ENCODE measurements around the gene NEDD4L.

NEDD4L gene

GRCh38 chr18:58227361-58227930, 183.4 kb downstream of the NEDD4L start:
- H3K27ac ChIP-seq = no peak overlapping the region
- no peak for TF ChIP-seq CTCF (conservative IDR thresholded peaks at IDR 0.05; ENCODE audit: low read depth)
- POLR2A ChIA-PET (ENCODE audit: low non-redundant PET) = no interaction called here
- CTCF ChIA-PET = no interaction called here
- no peak for DNase-seq (ENCODE audit: low spot score)

GRCh38 chr18:58228176-58228575, 184.2 kb downstream of the NEDD4L start:
- TF ChIP-seq CTCF (conservative IDR thresholded peaks at IDR 0.05; ENCODE audit: low read depth) = no peak
- ChIA-PET CTCF (no interaction called here), POLR2A (ENCODE audit: low non-redundant PET) (no interaction called here)
- no peak for DNase-seq (ENCODE audit: low spot score)
- no peak overlapping the region for H3K27ac ChIP-seq

GRCh38 chr18:58228762-58229161, 184.7 kb downstream of the NEDD4L start:
- H3K27ac ChIP-seq = no peak overlapping the region
- no peak for TF ChIP-seq CTCF (conservative IDR thresholded peaks at IDR 0.05; ENCODE audit: low read depth)
- DNase-seq (ENCODE audit: low spot score) = no peak
- POLR2A ChIA-PET (ENCODE audit: low non-redundant PET) = no interaction called here
- CTCF ChIA-PET = interaction anchor here (0.6 kb wide), 1 partner anchor 71 kb away, joined by 4 read pairs; no protein-coding TSS in a partner anchor

- CTCF ChIA-PET = interaction anchor here (0.6 kb wide), 1 partner anchor 70 kb away, joined by 4 read pairs; no protein-coding TSS in a partner anchor
- no peak for DNase-seq (ENCODE audit: low spot score)
- no peak for TF ChIP-seq CTCF (conservative IDR thresholded peaks at IDR 0.05; ENCODE audit: low read depth)
- POLR2A ChIA-PET (ENCODE audit: low non-redundant PET) = no interaction called here
- no peak overlapping the region for H3K27ac ChIP-seq
Measured at GRCh38 chr18:58229162-58229561, 185.1 kb downstream of the NEDD4L start.

- TF ChIP-seq CTCF (conservative IDR thresholded peaks at IDR 0.05; ENCODE audit: low read depth) = no peak
- POLR2A ChIA-PET (ENCODE audit: low non-redundant PET) = no interaction called here
- DNase-seq (ENCODE audit: low spot score) = no peak
- peak overlapping the region; percentile 40 for H3K27ac ChIP-seq
- CTCF ChIA-PET = no interaction called here
Measured at GRCh38 chr18:58230438-58231179, 186.6 kb downstream of the NEDD4L start.

GRCh38 chr18:58231930-58232329, 187.9 kb downstream of the NEDD4L start:
- POLR2A ChIA-PET (ENCODE audit: low non-redundant PET) = no interaction called here
- CTCF ChIA-PET = interaction anchor here (0.5 to 0.6 kb wide), 2 partner anchors 32 to 325 kb away, joined by 3 to 4 read pairs; no protein-coding TSS in a partner anchor
- no peak for TF ChIP-seq CTCF (conservative IDR thresholded peaks at IDR 0.05; ENCODE audit: low read depth)

More at GRCh38 chr18:58231930-58232329, 187.9 kb downstream of the NEDD4L start:
- DNase-seq (ENCODE audit: low spot score) = no peak
- H3K27ac ChIP-seq = peak overlapping the region; percentile 40; the same call in 1 of the 2 replicates
